Gastroesophageal sphincter (tissue), 3 donors: ENCODE results near the gene SERPINF2.

Experiments used
- EP300 ChIP-seq: sonication (generic); formaldehyde crosslinking; IDR thresholded peaks from one replicate; pipeline ENCODE4 v1.6.1; 2017; ENCODE audit warnings: antibody characterized with exemption, mild to moderate bottlenecking
- POLR2AphosphoS5 ChIP-seq: sonication (generic); formaldehyde crosslinking; IDR thresholded peaks from one replicate; pipeline ENCODE4 v1.6.1; 2017; ENCODE audit warnings: antibody characterized with exemption
- TF ChIP-seq, protein P1 (sequence below), 4 experiments: fragments of 200-600 bp in 2 of 4; fragments of 450-650 bp in 2 of 4; sonication (generic) in 1 of 4; IDR thresholded peaks; one replicate each; pipeline ENCODE4 v1.5.1; 2017 to 2019; ENCODE audit warnings: antibody characterized with exemption in 4 of 4, mild to moderate bottlenecking in 2 of 4, moderate library complexity in 2 of 4

GRCh38 chr17:1752425-1753262 lies 10.0 kb downstream of the SERPINF2 start:
- TF ChIP-seq, protein P1, sequence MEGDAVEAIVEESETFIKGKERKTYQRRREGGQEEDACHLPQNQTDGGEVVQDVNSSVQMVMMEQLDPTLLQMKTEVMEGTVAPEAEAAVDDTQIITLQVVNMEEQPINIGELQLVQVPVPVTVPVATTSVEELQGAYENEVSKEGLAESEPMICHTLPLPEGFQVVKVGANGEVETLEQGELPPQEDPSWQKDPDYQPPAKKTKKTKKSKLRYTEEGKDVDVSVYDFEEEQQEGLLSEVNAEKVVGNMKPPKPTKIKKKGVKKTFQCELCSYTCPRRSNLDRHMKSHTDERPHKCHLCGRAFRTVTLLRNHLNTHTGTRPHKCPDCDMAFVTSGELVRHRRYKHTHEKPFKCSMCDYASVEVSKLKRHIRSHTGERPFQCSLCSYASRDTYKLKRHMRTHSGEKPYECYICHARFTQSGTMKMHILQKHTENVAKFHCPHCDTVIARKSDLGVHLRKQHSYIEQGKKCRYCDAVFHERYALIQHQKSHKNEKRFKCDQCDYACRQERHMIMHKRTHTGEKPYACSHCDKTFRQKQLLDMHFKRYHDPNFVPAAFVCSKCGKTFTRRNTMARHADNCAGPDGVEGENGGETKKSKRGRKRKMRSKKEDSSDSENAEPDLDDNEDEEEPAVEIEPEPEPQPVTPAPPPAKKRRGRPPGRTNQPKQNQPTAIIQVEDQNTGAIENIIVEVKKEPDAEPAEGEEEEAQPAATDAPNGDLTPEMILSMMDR (IDR thresholded peaks at IDR 0.05) = no peak
- TF ChIP-seq EP300 (no peak), POLR2AphosphoS5 (no peak)
